Measurements from ENCODE around the gene AMPD3. TPM values are rescaled to one million over a fixed set of nuclear protein-coding genes. Genes with fewer than 3 reads are reported as not detected.

The AMPD3 gene
- total RNA-seq, 2 experiments from 2014 or later = 13.2 to 14.1 TPM

DNA sequence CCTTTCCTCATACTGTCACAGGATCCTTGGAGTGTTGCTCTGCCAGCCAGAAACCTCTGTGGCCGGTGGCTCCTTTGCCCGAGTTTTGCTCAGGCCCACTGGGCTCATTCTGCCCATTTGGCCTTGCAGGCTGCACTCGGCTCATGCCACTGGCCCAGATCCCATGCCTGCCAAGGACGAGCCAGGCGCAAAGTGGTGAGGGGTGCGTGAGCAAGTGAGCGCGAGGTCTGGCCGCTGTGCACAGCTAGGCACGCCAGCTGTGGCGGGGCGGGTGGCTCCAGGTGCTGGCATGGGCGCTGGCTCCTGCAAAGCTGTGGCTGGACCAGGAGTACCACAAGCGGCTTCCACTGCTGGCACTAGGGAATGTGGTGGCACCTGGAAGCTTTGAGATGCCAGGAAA, 88.7 kb downstream of the AMPD3 start:
- POLR2A ChIA-PET = no interaction called here
- H3K36me3 Mint-ChIP-seq (ENCODE audit: low read depth) = peaks cover 5% of the 10 kb centered on the region

DNA sequence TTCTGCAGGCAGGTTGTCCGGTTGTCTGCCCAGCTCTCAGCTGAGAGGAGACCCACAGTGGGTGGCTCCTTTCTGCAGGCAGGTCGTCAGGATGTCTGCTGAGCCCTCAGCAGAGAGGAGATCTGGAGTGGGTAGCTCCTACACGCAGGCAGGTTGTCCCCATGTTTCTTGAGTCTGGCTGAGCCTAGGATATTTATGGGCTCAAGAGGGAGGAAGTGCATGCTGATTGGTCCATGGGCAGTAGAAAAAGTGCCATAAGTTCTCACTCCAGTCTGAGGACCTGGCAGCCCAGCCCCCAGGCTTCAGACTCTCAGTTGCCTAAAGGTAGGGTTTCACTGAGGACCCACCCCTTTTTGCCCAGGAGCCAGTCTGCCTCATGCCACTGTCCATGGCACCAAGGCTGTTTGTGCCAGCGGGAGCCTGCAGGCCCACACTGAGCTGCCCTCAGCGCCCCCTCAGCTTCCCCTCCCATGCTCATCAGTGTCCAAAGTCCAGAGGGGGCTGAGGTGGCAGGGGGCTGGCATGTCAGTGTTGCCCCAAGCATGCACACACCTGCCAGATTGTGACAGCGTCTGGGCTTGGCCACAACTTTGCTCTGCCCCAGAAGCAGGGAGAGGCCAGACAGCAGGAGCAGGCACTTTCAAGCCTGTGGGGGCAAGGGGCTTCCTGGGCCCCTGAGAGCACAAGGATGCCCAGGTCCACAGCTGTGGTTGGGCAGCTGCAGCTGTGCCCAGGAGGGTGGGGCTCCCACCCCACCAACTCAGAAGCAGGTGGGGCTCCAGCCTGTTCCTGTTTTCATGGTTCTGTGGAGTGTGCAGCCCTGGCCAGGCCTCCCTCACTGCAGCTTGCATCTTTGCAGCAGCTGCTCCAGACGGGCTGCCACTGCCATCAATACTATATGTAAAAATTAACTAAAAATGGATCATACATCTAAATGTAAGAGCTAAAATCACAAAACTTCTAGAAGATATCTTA, 89.7 kb downstream of the AMPD3 start:
- Histone ChIP-seq H3K27ac (ENCODE audit: low read depth in 1 of 2, low read length in 2 of 2) (no peak overlapping the region), H3K4me3 (ENCODE audit: low read length) (no peak overlapping the region), H3K9me3 (ENCODE audit: control insufficient read depth in 1 of 2, insufficient read depth in 1 of 2, low read length in 2 of 2) (peaks cover 0 to 14% of the 10 kb centered on the region in 2 experiments), H3K27me3 (ENCODE audit: control insufficient read depth in 1 of 2, insufficient read depth in 2 of 2, low read length in 2 of 2) (no peaks in the 10 kb centered on the region), H3K36me3 (ENCODE audit: insufficient read depth, low read length) (no peaks in the 10 kb centered on the region), H3K4me1 (ENCODE audit: insufficient read depth, low read length) (peaks cover 12% of the 10 kb centered on the region)
- TF ChIP-seq, protein P1, sequence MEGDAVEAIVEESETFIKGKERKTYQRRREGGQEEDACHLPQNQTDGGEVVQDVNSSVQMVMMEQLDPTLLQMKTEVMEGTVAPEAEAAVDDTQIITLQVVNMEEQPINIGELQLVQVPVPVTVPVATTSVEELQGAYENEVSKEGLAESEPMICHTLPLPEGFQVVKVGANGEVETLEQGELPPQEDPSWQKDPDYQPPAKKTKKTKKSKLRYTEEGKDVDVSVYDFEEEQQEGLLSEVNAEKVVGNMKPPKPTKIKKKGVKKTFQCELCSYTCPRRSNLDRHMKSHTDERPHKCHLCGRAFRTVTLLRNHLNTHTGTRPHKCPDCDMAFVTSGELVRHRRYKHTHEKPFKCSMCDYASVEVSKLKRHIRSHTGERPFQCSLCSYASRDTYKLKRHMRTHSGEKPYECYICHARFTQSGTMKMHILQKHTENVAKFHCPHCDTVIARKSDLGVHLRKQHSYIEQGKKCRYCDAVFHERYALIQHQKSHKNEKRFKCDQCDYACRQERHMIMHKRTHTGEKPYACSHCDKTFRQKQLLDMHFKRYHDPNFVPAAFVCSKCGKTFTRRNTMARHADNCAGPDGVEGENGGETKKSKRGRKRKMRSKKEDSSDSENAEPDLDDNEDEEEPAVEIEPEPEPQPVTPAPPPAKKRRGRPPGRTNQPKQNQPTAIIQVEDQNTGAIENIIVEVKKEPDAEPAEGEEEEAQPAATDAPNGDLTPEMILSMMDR (IDR thresholded peaks at IDR 0.05) = no peak
- ChIA-PET CTCF (interaction anchor here (1.5 kb wide), 1 partner anchor 11 kb away, joined by 3 read pairs; no protein-coding TSS in a partner anchor), POLR2A (no interaction called here)
- ATAC-seq (ENCODE audit: poor library complexity) (no peak), DNase-seq (no peak)
- intact Hi-C loops (cut with DNase I, micrococcal nuclease) = loop anchor here (5.0 to 10.0 kb wide), 6 partner anchors 87 to 1860 kb away; partner anchors contain the start of genes ADM (in 1 of the 2), AMPD3 (in 1 of the 2), RPL27A (in 1 of the 2) and TRIM66 (in 1 of the 2)
- no peak overlapping the region for H3K27ac Mint-ChIP-seq
- no peaks in the 10 kb centered on the region for H3K9me3 Mint-ChIP-seq
- H3K4me1 Mint-ChIP-seq (ENCODE audit: low read depth) = peaks cover 15% of the 10 kb centered on the region
- no peaks in the 10 kb centered on the region for H3K27me3 Mint-ChIP-seq
- peaks cover 2% of the 10 kb centered on the region for H3K36me3 Mint-ChIP-seq (ENCODE audit: low read depth)
- no peak overlapping the region for H3K4me3 Mint-ChIP-seq

More for the DNA sequence above, 88.7 kb downstream of the AMPD3 start:
- no peak for DNase-seq
- H3K27ac Mint-ChIP-seq = no peak overlapping the region
- Histone ChIP-seq H3K36me3 (ENCODE audit: insufficient read depth, low read length) (no peaks in the 10 kb centered on the region), H3K4me3 (ENCODE audit: low read length) (no peak overlapping the region), H3K27me3 (ENCODE audit: control insufficient read depth in 1 of 2, insufficient read depth in 2 of 2, low read length in 2 of 2) (no peaks in the 10 kb centered on the region), H3K27ac (ENCODE audit: low read depth in 1 of 2, low read length in 2 of 2) (no peak overlapping the region), H3K4me1 (ENCODE audit: insufficient read depth, low read length) (peaks cover 13% of the 10 kb centered on the region), H3K9me3 (ENCODE audit: control insufficient read depth in 1 of 2, insufficient read depth in 1 of 2, low read length in 2 of 2) (peaks cover 0 to 14% of the 10 kb centered on the region in 2 experiments)
- TF ChIP-seq, protein P1 (IDR thresholded peaks at IDR 0.05) = no peak
- intact Hi-C loops (cut with DNase I, micrococcal nuclease) = loop anchor here (5.0 to 10.0 kb wide), 5 partner anchors 86 to 1859 kb away; partner anchors contain the start of genes ADM (in 1 of the 2), AMPD3 (in 1 of the 2), RPL27A (in 1 of the 2) and TRIM66 (in 1 of the 2)
- CTCF ChIA-PET = interaction anchor here (1.5 kb wide), 1 partner anchor 12 kb away, joined by 3 read pairs; no protein-coding TSS in a partner anchor
- H3K4me3 Mint-ChIP-seq = no peak overlapping the region
- no peaks in the 10 kb centered on the region for H3K27me3 Mint-ChIP-seq
- peaks cover 23% of the 10 kb centered on the region for H3K4me1 Mint-ChIP-seq (ENCODE audit: low read depth)
- H3K9me3 Mint-ChIP-seq = no peaks in the 10 kb centered on the region
- no peak for ATAC-seq (ENCODE audit: poor library complexity)

DNA sequence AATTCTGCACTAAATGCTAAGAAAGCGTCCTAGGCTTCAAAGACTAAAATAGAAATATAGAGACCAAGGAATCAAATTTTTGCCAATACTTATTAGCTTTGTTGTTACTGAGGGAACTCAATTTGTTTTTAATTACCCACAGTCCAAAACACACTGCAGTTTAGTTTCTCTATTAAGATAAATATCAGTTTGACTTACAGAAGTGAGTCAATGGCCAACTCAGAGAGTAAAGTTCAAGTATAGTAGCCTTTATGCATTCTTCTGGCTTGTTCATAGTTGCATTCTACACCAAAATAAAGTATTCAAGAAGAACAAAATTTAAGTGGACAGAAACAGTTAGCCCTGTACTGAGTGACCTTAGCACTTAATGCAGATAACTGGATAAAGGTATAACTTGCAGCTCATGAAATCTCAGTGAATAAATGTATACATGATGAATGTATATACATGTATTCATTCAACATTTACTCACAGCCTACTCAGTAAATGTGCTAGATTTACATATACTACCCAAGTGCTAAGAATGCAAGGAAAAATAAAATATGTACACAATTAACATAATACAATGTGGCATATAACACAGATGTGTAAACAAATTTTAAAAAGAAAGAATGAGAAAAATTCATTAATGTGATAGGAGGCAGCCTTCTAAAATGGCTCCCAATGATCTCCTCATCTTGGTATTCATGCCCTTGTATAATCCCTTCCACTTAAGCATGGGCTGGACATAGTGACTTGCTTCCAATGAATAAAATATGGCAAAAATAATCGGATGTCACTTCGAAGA, 95.6 kb downstream of the AMPD3 start:
- no peak overlapping the region for H3K4me3 Mint-ChIP-seq
- TF ChIP-seq, protein P1 (IDR thresholded peaks at IDR 0.05) = no peak
- no peak for ATAC-seq (ENCODE audit: poor library complexity)
- no peak for DNase-seq
- Histone ChIP-seq H3K36me3 (ENCODE audit: insufficient read depth, low read length) (no peaks in the 10 kb centered on the region), H3K27ac (ENCODE audit: low read depth in 1 of 2, low read length in 2 of 2) (no peak overlapping the region), H3K9me3 (ENCODE audit: control insufficient read depth in 1 of 2, insufficient read depth in 1 of 2, low read length in 2 of 2) (peaks cover 0 to 7% of the 10 kb centered on the region in 2 experiments), H3K4me3 (ENCODE audit: low read length) (no peak overlapping the region), H3K27me3 (ENCODE audit: control insufficient read depth in 1 of 2, insufficient read depth in 2 of 2, low read length in 2 of 2) (peaks cover 0 to 5% of the 10 kb centered on the region in 2 experiments), H3K4me1 (ENCODE audit: insufficient read depth, low read length) (no peaks in the 10 kb centered on the region)
- CTCF ChIA-PET = no interaction called here
- no peaks in the 10 kb centered on the region for H3K36me3 Mint-ChIP-seq (ENCODE audit: low read depth)
- H3K4me1 Mint-ChIP-seq (ENCODE audit: low read depth) = no peaks in the 10 kb centered on the region
- no peak overlapping the region for H3K27ac Mint-ChIP-seq
- intact Hi-C loops (cut with DNase I, micrococcal nuclease) = no loop called here
- peaks cover 8% of the 10 kb centered on the region for H3K27me3 Mint-ChIP-seq
- POLR2A ChIA-PET = no interaction called here
- H3K9me3 Mint-ChIP-seq = peaks cover 7% of the 10 kb centered on the region

Measured in CD4-positive, alpha-beta T cell (primary cell).